ENCODE results near the gene LARP4. TPM values are rescaled to one million over a fixed set of nuclear protein-coding genes. Genes with fewer than 3 reads are reported as not detected.
"Not testable (repeated sequence)": the region's sequence is repeated elsewhere in the genome, so short reads cannot be mapped to it uniquely, and the experiment has no call there.

LARP4 gene
- total RNA-seq, 4 donors from 2014 or later, result 25.2 to 55.3 (median 38.1) TPM

DNA sequence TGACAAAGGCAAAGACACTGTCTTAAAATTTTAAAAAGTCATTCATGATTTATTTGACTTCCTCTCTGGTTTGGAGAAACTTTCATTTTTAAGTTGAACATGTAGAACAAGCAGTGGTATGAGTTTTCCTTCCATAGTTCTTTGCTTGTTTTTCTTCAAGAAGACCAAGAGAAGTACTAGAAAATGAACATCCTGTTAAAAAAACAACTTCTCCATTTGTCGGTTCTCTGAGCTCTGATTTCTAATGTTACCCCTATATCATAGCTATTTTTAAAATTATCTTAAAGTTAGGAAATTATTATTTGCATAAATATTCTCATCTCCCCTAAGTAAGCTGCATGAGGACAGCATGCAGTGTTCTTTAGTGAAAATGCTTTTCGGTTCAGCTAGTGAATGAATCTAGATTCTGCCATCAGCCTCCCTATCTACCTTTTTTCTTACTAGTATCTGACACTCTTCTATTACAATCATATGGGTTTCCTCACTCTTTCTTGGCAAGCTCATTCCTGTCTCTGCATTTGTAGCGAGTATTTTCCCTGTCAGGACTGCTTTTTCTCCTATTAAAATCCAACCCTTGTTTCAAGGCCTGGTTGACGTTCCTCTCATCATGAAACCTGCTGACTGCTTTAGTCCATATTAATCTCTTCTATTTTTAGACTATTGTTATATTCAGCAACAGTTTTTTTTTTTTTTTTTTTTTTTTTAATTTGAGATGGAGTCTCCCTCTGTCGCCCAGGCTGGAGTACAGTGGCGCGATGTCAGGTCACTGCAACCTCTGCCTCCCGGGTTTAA, 119.9 kb downstream of the LARP4 start:
- Histone ChIP-seq H3K27me3 (no peaks in the 10 kb centered on the region), H3K4me3 (no peak overlapping the region), H3K9me3 (no peaks in the 10 kb centered on the region), H3K27ac (peak overlapping the region in 3 of 4 donors; percentile 54 to 64 (median 62)), H3K36me3 (no peaks in the 10 kb centered on the region), H3K4me1 (peaks cover 0 to 23% (median 8%) of the 10 kb centered on the region in 4 donors)
- TF ChIP-seq, protein P1, sequence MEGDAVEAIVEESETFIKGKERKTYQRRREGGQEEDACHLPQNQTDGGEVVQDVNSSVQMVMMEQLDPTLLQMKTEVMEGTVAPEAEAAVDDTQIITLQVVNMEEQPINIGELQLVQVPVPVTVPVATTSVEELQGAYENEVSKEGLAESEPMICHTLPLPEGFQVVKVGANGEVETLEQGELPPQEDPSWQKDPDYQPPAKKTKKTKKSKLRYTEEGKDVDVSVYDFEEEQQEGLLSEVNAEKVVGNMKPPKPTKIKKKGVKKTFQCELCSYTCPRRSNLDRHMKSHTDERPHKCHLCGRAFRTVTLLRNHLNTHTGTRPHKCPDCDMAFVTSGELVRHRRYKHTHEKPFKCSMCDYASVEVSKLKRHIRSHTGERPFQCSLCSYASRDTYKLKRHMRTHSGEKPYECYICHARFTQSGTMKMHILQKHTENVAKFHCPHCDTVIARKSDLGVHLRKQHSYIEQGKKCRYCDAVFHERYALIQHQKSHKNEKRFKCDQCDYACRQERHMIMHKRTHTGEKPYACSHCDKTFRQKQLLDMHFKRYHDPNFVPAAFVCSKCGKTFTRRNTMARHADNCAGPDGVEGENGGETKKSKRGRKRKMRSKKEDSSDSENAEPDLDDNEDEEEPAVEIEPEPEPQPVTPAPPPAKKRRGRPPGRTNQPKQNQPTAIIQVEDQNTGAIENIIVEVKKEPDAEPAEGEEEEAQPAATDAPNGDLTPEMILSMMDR (IDR thresholded peaks at IDR 0.05), result no peak
- no peak for TF ChIP-seq POLR2A (IDR thresholded peaks at IDR 0.05)
- DNase-seq, result no peak

DNA sequence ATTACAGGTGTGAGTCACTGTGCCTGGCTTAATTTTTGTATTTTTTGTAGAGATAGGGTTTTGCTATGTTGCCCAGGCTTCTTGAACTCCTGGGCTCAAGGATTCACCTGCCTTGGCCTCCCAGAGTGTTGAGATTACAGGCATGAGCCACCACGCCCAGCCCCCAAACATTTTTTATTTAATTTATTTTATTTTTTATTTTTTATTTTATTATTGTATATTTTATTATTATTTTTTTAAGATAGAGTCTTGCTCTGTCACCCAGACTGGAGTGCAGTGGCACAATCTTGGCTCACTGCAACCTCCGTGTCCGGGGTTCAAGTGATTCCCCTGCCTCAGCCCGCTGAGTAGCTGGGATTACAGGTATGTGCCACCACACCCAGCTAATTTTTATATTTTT, 121.1 kb downstream of the LARP4 start:
- H3K4me1 ChIP-seq, result peaks cover 0 to 21% (median 7%) of the 10 kb centered on the region in 4 donors
- H3K9me3 ChIP-seq, H3K27ac ChIP-seq, H3K27me3 ChIP-seq, DNase-seq, H3K4me3 ChIP-seq, H3K36me3 ChIP-seq: not testable (repeated sequence)

DNA sequence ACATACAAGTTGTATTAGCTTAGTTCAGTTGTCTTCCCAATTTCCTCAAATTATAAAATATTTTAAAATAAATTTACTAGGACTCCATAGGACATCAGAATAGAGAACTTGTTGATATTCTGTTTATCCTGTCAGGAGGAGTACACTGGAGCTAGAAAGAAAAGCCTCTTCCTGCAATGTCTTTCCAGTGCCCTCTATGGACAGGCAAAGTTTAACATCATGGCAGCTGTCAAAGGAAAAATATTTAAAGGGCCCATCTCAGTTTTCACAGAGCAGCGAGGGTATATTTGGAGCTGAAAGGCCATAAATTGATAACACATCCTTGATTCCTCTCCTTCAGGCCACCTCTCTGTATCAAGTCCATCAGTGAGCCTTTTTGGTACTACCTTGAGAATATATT, 123.1 kb downstream of the LARP4 start:
- TF ChIP-seq, protein P1 (IDR thresholded peaks at IDR 0.05), result no peak
- TF ChIP-seq POLR2A (IDR thresholded peaks at IDR 0.05), result no peak
- H3K27me3 ChIP-seq, result no peaks in the 10 kb centered on the region
- DNase-seq, result no peak
- no peaks in the 10 kb centered on the region for H3K36me3 ChIP-seq
- H3K27ac ChIP-seq, result no peak overlapping the region
- H3K4me3 ChIP-seq, result no peak overlapping the region
- H3K4me1 ChIP-seq, result peaks cover 0 to 10% (median 3%) of the 10 kb centered on the region in 4 donors
- H3K9me3 ChIP-seq, result no peaks in the 10 kb centered on the region

- peaks cover 0 to 10% (median 2%) of the 10 kb centered on the region in 4 donors for H3K4me1 ChIP-seq
- DNase-seq, result no peak
- H3K27me3 ChIP-seq, result no peaks in the 10 kb centered on the region
- H3K9me3 ChIP-seq, result no peaks in the 10 kb centered on the region
- no peak overlapping the region for H3K27ac ChIP-seq
- no peaks in the 10 kb centered on the region for H3K36me3 ChIP-seq
- no peak overlapping the region for H3K4me3 ChIP-seq
- TF ChIP-seq POLR2A (IDR thresholded peaks at IDR 0.05), result no peak
- TF ChIP-seq, protein P1 (IDR thresholded peaks at IDR 0.05), result no peak
Measured at GRCh38 chr12:50524621-50525020, 123.9 kb downstream of the LARP4 start.

DNA sequence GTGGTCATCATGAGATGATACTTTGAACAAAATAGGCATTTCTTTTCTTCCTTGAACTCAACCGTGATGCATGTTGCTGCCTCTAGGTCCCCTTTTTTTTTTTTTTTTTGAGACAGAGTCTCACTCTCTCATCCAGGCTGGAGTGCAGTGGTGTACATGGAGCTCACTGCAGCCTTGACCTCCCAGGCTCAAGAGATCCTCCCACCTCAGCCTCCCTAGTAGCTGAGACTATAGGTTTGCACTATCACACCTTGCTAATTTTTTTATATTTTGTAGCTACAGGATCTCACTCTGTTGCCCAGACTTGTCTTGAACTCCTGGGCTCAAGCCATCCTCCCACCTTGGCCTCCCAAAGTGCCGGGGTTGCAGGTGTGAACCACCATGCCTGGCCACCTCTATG, 124.7 kb downstream of the LARP4 start:
- TF ChIP-seq, protein P1 (IDR thresholded peaks at IDR 0.05), result no peak
- TF ChIP-seq POLR2A (IDR thresholded peaks at IDR 0.05), result no peak
- no peak overlapping the region for H3K27ac ChIP-seq
- peaks cover 0 to 10% (median 2%) of the 10 kb centered on the region in 4 donors for H3K4me1 ChIP-seq
- no peak overlapping the region for H3K4me3 ChIP-seq
- H3K27me3 ChIP-seq, result no peaks in the 10 kb centered on the region
- H3K9me3 ChIP-seq, result no peaks in the 10 kb centered on the region
- no peak for DNase-seq
- H3K36me3 ChIP-seq, result no peaks in the 10 kb centered on the region

GRCh38 chr12:50527359-50527726, 126.7 kb downstream of the LARP4 start:
- TF ChIP-seq POLR2A (IDR thresholded peaks at IDR 0.05), result no peak
- TF ChIP-seq, protein P1 (IDR thresholded peaks at IDR 0.05), result no peak
- Histone ChIP-seq H3K9me3 (no peaks in the 10 kb centered on the region), H3K4me1 (peaks cover 0 to 22% (median 4%) of the 10 kb centered on the region in 4 donors), H3K4me3 (no peak overlapping the region), H3K27me3 (no peaks in the 10 kb centered on the region), H3K36me3 (no peaks in the 10 kb centered on the region), H3K27ac (no peak overlapping the region)
- no peak for DNase-seq

Data from Peyer's patch (tissue), 4 donors.